Neural cell (in vitro differentiated cells): ENCODE data around the gene RIN3. TPM values are rescaled to one million over a fixed set of nuclear protein-coding genes. Genes with fewer than 3 reads are reported as not detected.

ENCODE experiments used
- H2AFZ ChIP-seq: fragments of 200-600, 300-800 bp; sonication (generic), shearing (Covaris generic); 2 replicates; pipeline ENCODE4 v1.6.0; 2014; ENCODE audit warnings: low read depth, mild to moderate bottlenecking, antibody characterized with exemption, low read length, moderate library complexity
- H3F3A ChIP-seq: fragments of 200-600 bp; shearing (Covaris generic); 2 replicates; pipeline ENCODE4 v1.6.1; 2016; ENCODE audit warnings: mild to moderate bottlenecking, moderate library complexity, mixed read lengths, antibody characterized with exemption, low read length; ENCODE audit not compliant: insufficient read depth, poor library complexity, severe bottlenecking
- H3K27ac ChIP-seq: fragments of 200-600, 300-800 bp; sonication (generic), shearing (Covaris generic); 2 replicates; pipeline ENCODE4 v1.5.1; 2014; ENCODE audit warnings: mild to moderate bottlenecking, low read length, moderate library complexity
- H3K27me3 ChIP-seq: fragments of 300-800, 200-600 bp; sonication (generic), shearing (Covaris generic); 2 replicates; pipeline ENCODE4 v1.6.0; 2014; ENCODE audit warnings: mild to moderate bottlenecking, low read depth, low read length, moderate library complexity; ENCODE audit not compliant: insufficient read depth
- H3K36me3 ChIP-seq: fragments of 300-800, 200-600 bp; sonication (generic), shearing (Covaris generic); 2 replicates; pipeline ENCODE4 v1.5.1; 2014; ENCODE audit warnings: mild to moderate bottlenecking, antibody characterized with exemption, low read length, moderate library complexity; ENCODE audit not compliant: insufficient read depth
- H3K4me2 ChIP-seq: fragments of 300-800, 200-600 bp; sonication (generic), shearing (Covaris generic); 2 replicates; pipeline ENCODE4 v1.6.0; 2014; ENCODE audit warnings: mild to moderate bottlenecking, low read length
- H3K4me3 ChIP-seq: fragments of 300-800, 200-600 bp; sonication (generic), shearing (Covaris generic); 2 replicates; pipeline ENCODE4 v1.5.1; 2014; ENCODE audit warnings: mild to moderate bottlenecking, low read length, moderate library complexity
- H3K79me2 ChIP-seq: fragments of 200-600 bp; shearing (Covaris generic); replicated peaks from 2 replicates; pipeline ENCODE4 v1.6.0; 2014; ENCODE audit warnings: mild to moderate bottlenecking, low read length, moderate library complexity; ENCODE audit not compliant: insufficient read depth
- H3K9ac ChIP-seq: fragments of 300-800, 200-600 bp; sonication (generic), shearing (Covaris generic); 2 replicates; pipeline ENCODE4 v1.6.1; 2016; ENCODE audit warnings: mild to moderate bottlenecking, low read length, mixed read lengths
- H3K9me2 ChIP-seq: fragments of 200-600 bp; shearing (Covaris generic); 2 replicates; pipeline ENCODE4 v1.6.1; 2016; ENCODE audit warnings: mild to moderate bottlenecking, low read length, mixed read lengths; ENCODE audit not compliant: insufficient read depth
- H3K9me3 ChIP-seq: fragments of 200-600, 300-800 bp; sonication (generic), shearing (Covaris generic); 2 replicates; pipeline ENCODE4 v1.6.1; 2016; ENCODE audit warnings: mild to moderate bottlenecking, mixed run types, low read length, moderate library complexity, mixed read lengths
- H4K20me1 ChIP-seq: fragments of 200-600 bp; shearing (Covaris generic); 2 replicates; pipeline ENCODE4 v1.6.1; 2016; ENCODE audit warnings: mild to moderate bottlenecking, mixed run types; ENCODE audit not compliant: insufficient read depth
- EP300 ChIP-seq: fragments of 450-650 bp; conservative IDR thresholded peaks from 2 replicates; pipeline ENCODE4 v1.6.1; 2014; ENCODE audit warnings: antibody characterized with exemption, mild to moderate bottlenecking, moderate library complexity; ENCODE audit not compliant: poor library complexity, severe bottlenecking
- EZH2 ChIP-seq: fragments of 200-600, 300-800 bp; shearing (Covaris generic), sonication (generic); IDR thresholded peaks from 2 replicates; pipeline ENCODE4 v1.6.1; 2014; ENCODE audit warnings: antibody characterized with exemption, low read length, borderline replicate concordance, mild to moderate bottlenecking; ENCODE audit not compliant: insufficient read depth, poor library complexity, severe bottlenecking
- MXI1 ChIP-seq: fragments of 450-650 bp; conservative IDR thresholded peaks from 2 replicates; pipeline ENCODE4 v1.6.1; 2014; ENCODE audit warnings: antibody characterized with exemption, mild to moderate bottlenecking; ENCODE audit not compliant: poor library complexity, severe bottlenecking
- POLR2AphosphoS5 ChIP-seq: IDR thresholded peaks from 2 replicates; pipeline ENCODE4 v1.6.1; 2012
- RAD21 ChIP-seq: fragments of 450-650 bp; conservative IDR thresholded peaks from 2 replicates; pipeline ENCODE4 v1.6.1; 2014; ENCODE audit warnings: antibody characterized with exemption, mild to moderate bottlenecking, moderate library complexity
- SMC3 ChIP-seq: fragments of 450-650 bp; conservative IDR thresholded peaks from 2 replicates; pipeline ENCODE4 v1.6.1; 2014; ENCODE audit warnings: antibody characterized with exemption, mild to moderate bottlenecking, moderate library complexity; ENCODE audit not compliant: poor library complexity
- TAF1 ChIP-seq: IDR thresholded peaks from 2 replicates; pipeline ENCODE4 v1.6.1; 2012; ENCODE audit warnings: low read depth
- polyA plus RNA-seq: library from polyadenylated mRNA; depleted of rRNA; stranded (reverse); fragments of >200 nt; gene quantifications from 2 replicates; pipeline ENCODE4 v1.2.3, GENCODE V29; 2014
- TF ChIP-seq, protein P1 (sequence below): IDR thresholded peaks from 2 replicates; pipeline ENCODE4 v1.6.1; 2012; ENCODE audit warnings: borderline replicate concordance
- TF ChIP-seq, protein P2 (sequence below): fragments of 450-650 bp; IDR thresholded peaks from 2 replicates; pipeline ENCODE4 v1.5.1; 2014; ENCODE audit warnings: antibody characterized with exemption, mild to moderate bottlenecking, moderate library complexity; ENCODE audit not compliant: poor library complexity, severe bottlenecking

The RIN3 gene
- polyA plus RNA-seq, 1 donor from 2014 or later = not detected

DNA sequence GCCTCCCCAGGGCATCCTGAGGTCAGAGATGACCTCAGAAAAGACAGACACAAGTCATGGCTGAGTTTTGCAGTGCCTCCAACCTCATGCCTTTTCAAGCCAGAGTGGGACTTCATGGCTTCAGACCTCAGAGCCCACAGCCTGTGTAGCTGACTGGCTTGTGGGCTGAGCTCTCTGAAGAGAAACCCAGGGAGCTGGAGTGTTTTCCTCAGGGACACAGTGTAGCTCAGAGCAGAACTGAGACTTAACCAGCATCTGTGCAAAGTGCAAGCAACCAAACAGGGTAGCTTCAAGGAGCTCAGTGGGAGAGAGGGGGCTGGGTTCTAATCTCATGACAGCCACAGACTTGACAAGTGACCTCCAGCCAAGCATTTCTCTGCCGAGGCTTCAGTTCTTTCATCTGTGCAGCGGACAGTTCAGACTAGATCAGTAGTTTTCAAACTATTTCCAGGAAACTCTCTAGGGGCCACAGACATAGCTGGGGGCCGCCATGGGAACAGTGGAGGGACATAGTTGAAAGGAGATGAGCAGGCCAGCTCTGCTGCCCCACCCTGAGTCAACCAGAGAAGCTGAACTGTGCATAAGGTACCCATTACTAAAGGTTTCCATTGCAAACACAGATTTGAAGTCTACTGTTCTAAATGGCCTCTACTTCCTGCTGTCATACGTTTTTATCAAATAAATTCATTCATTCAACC lies 154.8 kb downstream of the RIN3 start:
- no peaks in the 10 kb centered on the region for H3K9me2 ChIP-seq
- H3K9me3 ChIP-seq = no peaks in the 10 kb centered on the region
- H3K27me3 ChIP-seq = no peaks in the 10 kb centered on the region
- no peaks in the 10 kb centered on the region for H3K36me3 ChIP-seq
- H3F3A ChIP-seq = no peaks in the 10 kb centered on the region
- H3K4me3 ChIP-seq = no peak overlapping the region
- no peak overlapping the region for H3K9ac ChIP-seq
- H3K4me2 ChIP-seq = no peak overlapping the region
- no peaks in the 10 kb centered on the region for H4K20me1 ChIP-seq
- TF ChIP-seq POLR2AphosphoS5 = no peak
- H3K27ac ChIP-seq = no peak overlapping the region
- H2AFZ ChIP-seq = no peak overlapping the region
- H3K79me2 ChIP-seq = no peaks in the 10 kb centered on the region

GRCh38 chr14:92670160-92670559 lies 156.6 kb downstream of the RIN3 start:
- Histone ChIP-seq H3K4me2 (no peak overlapping the region), H3K27me3 (no peaks in the 10 kb centered on the region), H3K27ac (no peak overlapping the region), H3K36me3 (no peaks in the 10 kb centered on the region), H3K9me2 (no peaks in the 10 kb centered on the region), H3F3A (no peaks in the 10 kb centered on the region), H3K4me3 (no peak overlapping the region), H3K79me2 (no peaks in the 10 kb centered on the region), H4K20me1 (no peaks in the 10 kb centered on the region), H3K9ac (no peak overlapping the region), H2AFZ (no peak overlapping the region), H3K9me3 (no peaks in the 10 kb centered on the region)
- TF ChIP-seq EZH2 (no peak), TAF1 (no peak), SMC3 (no peak), MXI1 (no peak), EP300 (no peak), RAD21 (no peak), POLR2AphosphoS5 (no peak)
- TF ChIP-seq, protein P1, sequence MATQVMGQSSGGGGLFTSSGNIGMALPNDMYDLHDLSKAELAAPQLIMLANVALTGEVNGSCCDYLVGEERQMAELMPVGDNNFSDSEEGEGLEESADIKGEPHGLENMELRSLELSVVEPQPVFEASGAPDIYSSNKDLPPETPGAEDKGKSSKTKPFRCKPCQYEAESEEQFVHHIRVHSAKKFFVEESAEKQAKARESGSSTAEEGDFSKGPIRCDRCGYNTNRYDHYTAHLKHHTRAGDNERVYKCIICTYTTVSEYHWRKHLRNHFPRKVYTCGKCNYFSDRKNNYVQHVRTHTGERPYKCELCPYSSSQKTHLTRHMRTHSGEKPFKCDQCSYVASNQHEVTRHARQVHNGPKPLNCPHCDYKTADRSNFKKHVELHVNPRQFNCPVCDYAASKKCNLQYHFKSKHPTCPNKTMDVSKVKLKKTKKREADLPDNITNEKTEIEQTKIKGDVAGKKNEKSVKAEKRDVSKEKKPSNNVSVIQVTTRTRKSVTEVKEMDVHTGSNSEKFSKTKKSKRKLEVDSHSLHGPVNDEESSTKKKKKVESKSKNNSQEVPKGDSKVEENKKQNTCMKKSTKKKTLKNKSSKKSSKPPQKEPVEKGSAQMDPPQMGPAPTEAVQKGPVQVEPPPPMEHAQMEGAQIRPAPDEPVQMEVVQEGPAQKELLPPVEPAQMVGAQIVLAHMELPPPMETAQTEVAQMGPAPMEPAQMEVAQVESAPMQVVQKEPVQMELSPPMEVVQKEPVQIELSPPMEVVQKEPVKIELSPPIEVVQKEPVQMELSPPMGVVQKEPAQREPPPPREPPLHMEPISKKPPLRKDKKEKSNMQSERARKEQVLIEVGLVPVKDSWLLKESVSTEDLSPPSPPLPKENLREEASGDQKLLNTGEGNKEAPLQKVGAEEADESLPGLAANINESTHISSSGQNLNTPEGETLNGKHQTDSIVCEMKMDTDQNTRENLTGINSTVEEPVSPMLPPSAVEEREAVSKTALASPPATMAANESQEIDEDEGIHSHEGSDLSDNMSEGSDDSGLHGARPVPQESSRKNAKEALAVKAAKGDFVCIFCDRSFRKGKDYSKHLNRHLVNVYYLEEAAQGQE = no peak
- TF ChIP-seq, protein P2, sequence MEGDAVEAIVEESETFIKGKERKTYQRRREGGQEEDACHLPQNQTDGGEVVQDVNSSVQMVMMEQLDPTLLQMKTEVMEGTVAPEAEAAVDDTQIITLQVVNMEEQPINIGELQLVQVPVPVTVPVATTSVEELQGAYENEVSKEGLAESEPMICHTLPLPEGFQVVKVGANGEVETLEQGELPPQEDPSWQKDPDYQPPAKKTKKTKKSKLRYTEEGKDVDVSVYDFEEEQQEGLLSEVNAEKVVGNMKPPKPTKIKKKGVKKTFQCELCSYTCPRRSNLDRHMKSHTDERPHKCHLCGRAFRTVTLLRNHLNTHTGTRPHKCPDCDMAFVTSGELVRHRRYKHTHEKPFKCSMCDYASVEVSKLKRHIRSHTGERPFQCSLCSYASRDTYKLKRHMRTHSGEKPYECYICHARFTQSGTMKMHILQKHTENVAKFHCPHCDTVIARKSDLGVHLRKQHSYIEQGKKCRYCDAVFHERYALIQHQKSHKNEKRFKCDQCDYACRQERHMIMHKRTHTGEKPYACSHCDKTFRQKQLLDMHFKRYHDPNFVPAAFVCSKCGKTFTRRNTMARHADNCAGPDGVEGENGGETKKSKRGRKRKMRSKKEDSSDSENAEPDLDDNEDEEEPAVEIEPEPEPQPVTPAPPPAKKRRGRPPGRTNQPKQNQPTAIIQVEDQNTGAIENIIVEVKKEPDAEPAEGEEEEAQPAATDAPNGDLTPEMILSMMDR = no peak
